Tibial nerve (tissue), 4 donors: ENCODE measurements around the gene LRPAP1.

Source experiments
- EP300 ChIP-seq, 2 donors: sonication (generic); formaldehyde crosslinking; IDR thresholded peaks; one replicate each; pipeline ENCODE4 v1.6.1; 2017; ENCODE audit warnings: antibody characterized with exemption in 2 of 2, mild to moderate bottlenecking in 1 of 2
- POLR2A ChIP-seq, 2 donors: fragments of 450-650 bp; IDR thresholded peaks; one replicate each; pipeline ENCODE4 v1.6.1; 2017; ENCODE audit warnings: antibody characterized with exemption in 2 of 2, mild to moderate bottlenecking in 2 of 2, moderate library complexity in 2 of 2
- TF ChIP-seq, protein P1 (sequence below), 5 experiments: fragments of 200-600 bp in 3 of 5; fragments of 450-650 bp in 2 of 5; sonication (generic) in 3 of 5; IDR thresholded peaks; one replicate each; pipeline ENCODE4 v1.5.1; 2016 to 2019; ENCODE audit warnings: antibody characterized with exemption in 5 of 5, mild to moderate bottlenecking in 3 of 5, moderate library complexity in 2 of 5

DNA sequence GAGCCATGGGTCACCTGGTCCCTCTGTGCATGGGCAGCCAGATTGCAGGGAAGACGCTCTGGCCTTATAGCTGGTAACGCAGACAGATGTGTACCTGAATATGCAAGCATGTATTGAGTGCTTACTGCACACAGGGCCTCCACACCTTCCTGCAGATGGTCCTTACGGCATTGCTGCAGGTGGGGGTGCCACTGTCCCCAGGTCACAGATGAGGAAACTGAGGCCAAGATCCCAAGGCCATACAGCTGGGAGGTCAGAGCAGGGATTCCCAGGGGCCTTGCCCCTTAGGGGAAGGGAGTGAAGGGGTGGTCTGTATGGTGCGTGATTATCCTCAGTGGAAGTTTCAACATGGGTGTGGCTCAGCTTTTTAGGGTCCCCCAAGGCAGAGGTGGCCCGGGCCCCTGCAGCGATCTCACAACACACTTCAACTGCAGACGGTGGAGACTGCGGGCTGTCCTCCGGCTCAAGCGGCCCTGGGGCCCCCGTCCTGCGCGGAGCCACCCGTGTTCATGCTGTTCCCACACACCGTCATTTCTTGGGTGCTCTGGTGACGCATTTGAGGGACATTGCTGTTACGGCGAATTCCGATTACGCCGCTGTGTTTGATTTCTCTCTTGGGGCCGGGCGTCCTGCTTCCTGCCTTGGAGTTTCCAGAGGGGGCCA is 61.0 kb downstream of the LRPAP1 start:
- TF ChIP-seq, protein P1, sequence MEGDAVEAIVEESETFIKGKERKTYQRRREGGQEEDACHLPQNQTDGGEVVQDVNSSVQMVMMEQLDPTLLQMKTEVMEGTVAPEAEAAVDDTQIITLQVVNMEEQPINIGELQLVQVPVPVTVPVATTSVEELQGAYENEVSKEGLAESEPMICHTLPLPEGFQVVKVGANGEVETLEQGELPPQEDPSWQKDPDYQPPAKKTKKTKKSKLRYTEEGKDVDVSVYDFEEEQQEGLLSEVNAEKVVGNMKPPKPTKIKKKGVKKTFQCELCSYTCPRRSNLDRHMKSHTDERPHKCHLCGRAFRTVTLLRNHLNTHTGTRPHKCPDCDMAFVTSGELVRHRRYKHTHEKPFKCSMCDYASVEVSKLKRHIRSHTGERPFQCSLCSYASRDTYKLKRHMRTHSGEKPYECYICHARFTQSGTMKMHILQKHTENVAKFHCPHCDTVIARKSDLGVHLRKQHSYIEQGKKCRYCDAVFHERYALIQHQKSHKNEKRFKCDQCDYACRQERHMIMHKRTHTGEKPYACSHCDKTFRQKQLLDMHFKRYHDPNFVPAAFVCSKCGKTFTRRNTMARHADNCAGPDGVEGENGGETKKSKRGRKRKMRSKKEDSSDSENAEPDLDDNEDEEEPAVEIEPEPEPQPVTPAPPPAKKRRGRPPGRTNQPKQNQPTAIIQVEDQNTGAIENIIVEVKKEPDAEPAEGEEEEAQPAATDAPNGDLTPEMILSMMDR (IDR thresholded peaks at IDR 0.05): no peak
- no peak for TF ChIP-seq EP300 (IDR thresholded peaks at IDR 0.05)
- TF ChIP-seq POLR2A (IDR thresholded peaks at IDR 0.05): no peak
